ENCODE results near the gene CFB.

CFB gene

DNA sequence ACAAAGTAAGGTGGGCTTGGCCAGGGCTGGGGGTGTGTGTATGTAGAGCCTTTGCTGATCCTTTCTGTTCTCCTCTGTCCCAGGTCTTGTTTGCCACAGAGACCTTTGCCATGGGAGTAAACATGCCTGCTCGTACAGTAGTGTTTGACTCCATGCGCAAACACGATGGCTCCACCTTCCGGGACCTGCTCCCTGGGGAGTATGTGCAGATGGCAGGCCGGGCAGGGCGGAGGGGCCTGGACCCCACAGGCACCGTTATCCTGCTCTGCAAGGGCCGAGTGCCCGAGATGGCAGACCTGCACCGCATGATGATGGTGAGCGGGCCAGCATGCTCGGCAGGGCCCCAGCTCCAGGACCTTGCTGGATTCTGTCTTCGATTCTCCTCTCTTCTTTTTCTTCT lies 19.8 kb downstream of the CFB start (continued):
- TF ChIP-seq, protein P1, sequence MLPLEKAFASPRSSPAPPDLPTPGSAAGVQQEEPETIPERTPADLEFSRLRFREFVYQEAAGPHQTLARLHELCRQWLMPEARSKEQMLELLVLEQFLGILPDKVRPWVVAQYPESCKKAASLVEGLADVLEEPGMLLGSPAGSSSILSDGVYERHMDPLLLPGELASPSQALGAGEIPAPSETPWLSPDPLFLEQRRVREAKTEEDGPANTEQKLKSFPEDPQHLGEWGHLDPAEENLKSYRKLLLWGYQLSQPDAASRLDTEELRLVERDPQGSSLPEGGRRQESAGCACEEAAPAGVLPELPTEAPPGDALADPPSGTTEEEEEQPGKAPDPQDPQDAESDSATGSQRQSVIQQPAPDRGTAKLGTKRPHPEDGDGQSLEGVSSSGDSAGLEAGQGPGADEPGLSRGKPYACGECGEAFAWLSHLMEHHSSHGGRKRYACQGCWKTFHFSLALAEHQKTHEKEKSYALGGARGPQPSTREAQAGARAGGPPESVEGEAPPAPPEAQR (tag by site-specific recombination; IDR thresholded peaks at IDR 0.05) = no peak
- no peak for TF ChIP-seq SCRT2 (tag by site-specific recombination; IDR thresholded peaks at IDR 0.05)
- no peak for TF ChIP-seq ZNF707 (tag by site-specific recombination; IDR thresholded peaks at IDR 0.05)
- TF ChIP-seq ZNF2 (tag by site-specific recombination; IDR thresholded peaks at IDR 0.05) = no peak
- no peak for TF ChIP-seq ZNF19 (tag by site-specific recombination; IDR thresholded peaks at IDR 0.05; ENCODE audit: low read depth)
- no peak for TF ChIP-seq MYNN (tag by site-specific recombination; IDR thresholded peaks at IDR 0.05; ENCODE audit: borderline replicate concordance)
- TF ChIP-seq ZNF211 (tag by site-specific recombination; IDR thresholded peaks at IDR 0.05; ENCODE audit: low read depth) = no peak
- no peak for TF ChIP-seq HOXD13 (CRISPR knock-in tag; IDR thresholded peaks at IDR 0.05; ENCODE audit: borderline replicate concordance)
- no peak for TF ChIP-seq ZNF629 (tag by site-specific recombination; IDR thresholded peaks at IDR 0.05)
- TF ChIP-seq ZNF426 (tag by site-specific recombination; IDR thresholded peaks at IDR 0.05) = no peak
- TF ChIP-seq, protein P2, sequence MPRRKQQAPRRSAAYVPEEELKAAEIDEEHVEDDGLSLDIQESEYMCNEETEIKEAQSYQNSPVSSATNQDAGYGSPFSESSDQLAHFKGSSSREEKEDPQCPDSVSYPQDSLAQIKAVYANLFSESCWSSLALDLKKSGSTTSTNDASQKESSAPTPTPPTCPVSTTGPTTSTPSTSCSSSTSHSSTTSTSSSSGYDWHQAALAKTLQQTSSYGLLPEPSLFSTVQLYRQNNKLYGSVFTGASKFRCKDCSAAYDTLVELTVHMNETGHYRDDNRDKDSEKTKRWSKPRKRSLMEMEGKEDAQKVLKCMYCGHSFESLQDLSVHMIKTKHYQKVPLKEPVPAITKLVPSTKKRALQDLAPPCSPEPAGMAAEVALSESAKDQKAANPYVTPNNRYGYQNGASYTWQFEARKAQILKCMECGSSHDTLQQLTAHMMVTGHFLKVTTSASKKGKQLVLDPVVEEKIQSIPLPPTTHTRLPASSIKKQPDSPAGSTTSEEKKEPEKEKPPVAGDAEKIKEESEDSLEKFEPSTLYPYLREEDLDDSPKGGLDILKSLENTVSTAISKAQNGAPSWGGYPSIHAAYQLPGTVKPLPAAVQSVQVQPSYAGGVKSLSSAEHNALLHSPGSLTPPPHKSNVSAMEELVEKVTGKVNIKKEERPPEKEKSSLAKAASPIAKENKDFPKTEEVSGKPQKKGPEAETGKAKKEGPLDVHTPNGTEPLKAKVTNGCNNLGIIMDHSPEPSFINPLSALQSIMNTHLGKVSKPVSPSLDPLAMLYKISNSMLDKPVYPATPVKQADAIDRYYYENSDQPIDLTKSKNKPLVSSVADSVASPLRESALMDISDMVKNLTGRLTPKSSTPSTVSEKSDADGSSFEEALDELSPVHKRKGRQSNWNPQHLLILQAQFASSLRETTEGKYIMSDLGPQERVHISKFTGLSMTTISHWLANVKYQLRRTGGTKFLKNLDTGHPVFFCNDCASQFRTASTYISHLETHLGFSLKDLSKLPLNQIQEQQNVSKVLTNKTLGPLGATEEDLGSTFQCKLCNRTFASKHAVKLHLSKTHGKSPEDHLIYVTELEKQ (tag by site-specific recombination; IDR thresholded peaks at IDR 0.05; ENCODE audit: borderline replicate concordance) = no peak
- no peak for TF ChIP-seq KLF7 (tag by site-specific recombination; IDR thresholded peaks at IDR 0.05; ENCODE audit: borderline replicate concordance)
- no peak for TF ChIP-seq ZSCAN23 (tag by site-specific recombination; IDR thresholded peaks at IDR 0.05)
- TF ChIP-seq ZNF214 (tag by site-specific recombination; IDR thresholded peaks at IDR 0.05; ENCODE audit: borderline replicate concordance) = no peak
- TF ChIP-seq, protein P3, sequence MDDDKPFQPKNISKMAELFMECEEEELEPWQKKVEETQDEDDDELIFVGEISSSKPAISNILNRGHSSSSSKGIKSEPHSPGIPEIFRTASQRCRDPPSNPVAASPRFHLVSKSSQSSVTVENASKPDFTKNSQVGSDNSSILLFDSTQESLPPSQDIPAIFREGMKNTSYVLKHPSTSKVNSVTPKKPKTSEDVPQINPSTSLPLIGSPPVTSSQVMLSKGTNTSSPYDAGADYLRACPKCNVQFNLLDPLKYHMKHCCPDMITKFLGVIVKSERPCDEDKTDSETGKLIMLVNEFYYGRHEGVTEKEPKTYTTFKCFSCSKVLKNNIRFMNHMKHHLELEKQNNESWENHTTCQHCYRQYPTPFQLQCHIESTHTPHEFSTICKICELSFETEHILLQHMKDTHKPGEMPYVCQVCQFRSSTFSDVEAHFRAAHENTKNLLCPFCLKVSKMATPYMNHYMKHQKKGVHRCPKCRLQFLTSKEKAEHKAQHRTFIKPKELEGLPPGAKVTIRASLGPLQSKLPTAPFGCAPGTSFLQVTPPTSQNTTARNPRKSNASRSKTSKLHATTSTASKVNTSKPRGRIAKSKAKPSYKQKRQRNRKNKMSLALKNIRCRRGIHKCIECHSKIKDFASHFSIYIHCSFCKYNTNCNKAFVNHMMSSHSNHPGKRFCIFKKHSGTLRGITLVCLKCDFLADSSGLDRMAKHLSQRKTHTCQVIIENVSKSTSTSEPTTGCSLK (tag by site-specific recombination; IDR thresholded peaks at IDR 0.05) = no peak

DNA sequence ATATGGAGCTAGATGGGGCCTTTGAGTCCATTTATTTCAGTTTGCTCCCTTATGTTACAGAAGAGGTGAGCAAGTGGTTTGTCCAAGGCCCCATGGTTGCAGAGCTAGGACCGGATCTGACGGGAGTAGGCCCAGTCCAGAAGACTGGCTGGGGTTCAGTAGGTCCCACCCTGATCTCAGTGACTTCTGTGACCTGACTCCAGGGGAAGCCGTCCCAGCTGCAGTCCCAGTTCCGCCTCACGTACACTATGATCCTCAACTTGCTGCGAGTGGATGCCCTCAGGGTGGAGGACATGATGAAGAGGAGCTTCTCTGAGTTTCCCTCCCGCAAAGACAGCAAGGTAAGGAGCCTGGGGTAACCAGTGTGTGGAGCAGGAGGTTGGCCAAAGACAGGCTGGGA lies 20.6 kb downstream of the CFB start:
- ChIA-PET CTCF (interaction anchor here (0.7 to 3.4 kb wide), 5 partner anchors 14 to 276 kb away, joined by 3 to 20 read pairs (median 4); no protein-coding TSS in a partner anchor), POLR2A (interaction anchor here (0.6 to 1.0 kb wide), 2 partner anchors 139 to 147 kb away, joined by 3 to 4 read pairs; partner anchors contain the start of gene HSPA1B)
- H3K36me3 ChIP-seq (ENCODE audit: control insufficient read depth in 2 of 2, insufficient read depth in 1 of 2, low read length in 2 of 2) = peaks cover 13 to 95% of the 10 kb centered on the region in 2 experiments; a peak in 2 of 3 replicates
- no peak for TF ChIP-seq GLIS2 (tag by site-specific recombination; IDR thresholded peaks at IDR 0.05)
- no peak for TF ChIP-seq ZNF660 (tag by site-specific recombination; IDR thresholded peaks at IDR 0.05)
- no peak for TF ChIP-seq ZNF514 (tag by site-specific recombination; IDR thresholded peaks at IDR 0.05)
- TF ChIP-seq, protein P4, sequence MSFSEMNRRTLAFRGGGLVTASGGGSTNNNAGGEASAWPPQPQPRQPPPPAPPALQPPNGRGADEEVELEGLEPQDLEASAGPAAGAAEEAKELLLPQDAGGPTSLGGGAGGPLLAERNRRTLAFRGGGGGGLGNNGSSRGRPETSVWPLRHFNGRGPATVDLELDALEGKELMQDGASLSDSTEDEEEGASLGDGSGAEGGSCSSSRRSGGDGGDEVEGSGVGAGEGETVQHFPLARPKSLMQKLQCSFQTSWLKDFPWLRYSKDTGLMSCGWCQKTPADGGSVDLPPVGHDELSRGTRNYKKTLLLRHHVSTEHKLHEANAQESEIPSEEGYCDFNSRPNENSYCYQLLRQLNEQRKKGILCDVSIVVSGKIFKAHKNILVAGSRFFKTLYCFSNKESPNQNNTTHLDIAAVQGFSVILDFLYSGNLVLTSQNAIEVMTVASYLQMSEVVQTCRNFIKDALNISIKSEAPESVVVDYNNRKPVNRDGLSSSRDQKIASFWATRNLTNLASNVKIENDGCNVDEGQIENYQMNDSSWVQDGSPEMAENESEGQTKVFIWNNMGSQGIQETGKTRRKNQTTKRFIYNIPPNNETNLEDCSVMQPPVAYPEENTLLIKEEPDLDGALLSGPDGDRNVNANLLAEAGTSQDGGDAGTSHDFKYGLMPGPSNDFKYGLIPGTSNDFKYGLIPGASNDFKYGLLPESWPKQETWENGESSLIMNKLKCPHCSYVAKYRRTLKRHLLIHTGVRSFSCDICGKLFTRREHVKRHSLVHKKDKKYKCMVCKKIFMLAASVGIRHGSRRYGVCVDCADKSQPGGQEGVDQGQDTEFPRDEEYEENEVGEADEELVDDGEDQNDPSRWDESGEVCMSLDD (tag by site-specific recombination; IDR thresholded peaks at IDR 0.05) = no peak
- no peak for TF ChIP-seq ZNF530 (tag by site-specific recombination; IDR thresholded peaks at IDR 0.05; ENCODE audit: low read depth)
- TF ChIP-seq ZFP3 (tag by site-specific recombination; IDR thresholded peaks at IDR 0.05; ENCODE audit: low read depth) = no peak
- TF ChIP-seq ZNF626 (tag by site-specific recombination; IDR thresholded peaks at IDR 0.05) = no peak
- TF ChIP-seq SCRT2 (tag by site-specific recombination; IDR thresholded peaks at IDR 0.05) = no peak
- no peaks in the 10 kb centered on the region; the same call in 1 of the 2 replicates for H3K4me1 ChIP-seq (ENCODE audit: control insufficient read depth, insufficient read depth, low read length)
- H3K9me3 ChIP-seq (ENCODE audit: control insufficient read depth, insufficient read depth, low read depth, low read length) = no peaks in the 10 kb centered on the region
- no peak overlapping the region for H3K27ac ChIP-seq (ENCODE audit: extremely low read depth, low read depth, low read length)
- H3K4me3 ChIP-seq (ENCODE audit: low read depth, low read length) = no peak overlapping the region

Measured in HEK293 (cell line).